ENCODE results near the gene TSFM. TPM values are rescaled to one million over a fixed set of nuclear protein-coding genes. Genes with fewer than 3 reads are reported as not detected.
A peak's percentile ranks its signal among the peaks of the same experiment; 100 is the strongest.

Gene TSFM
- total and polyA plus RNA-seq, 2 of the 13 experiments (the other 11 are each of a cell fraction or from before 2014, with no cell fraction given) = 29.8 to 68.3 TPM

GRCh38 chr12:57813971-57814772 is 31.6 kb downstream of the TSFM start (continued):
- no peak for TF ChIP-seq ZNF704 (CRISPR knock-in tag; IDR thresholded peaks at IDR 0.05; ENCODE audit: borderline replicate concordance)
- 0 out of 2 replicates have a peak, but pooled peaks have one; percentile 44 for TF ChIP-seq YEATS4 (CRISPR knock-in tag; IDR thresholded peaks at IDR 0.05; ENCODE audit: borderline replicate concordance)
- TF ChIP-seq, protein P1, sequence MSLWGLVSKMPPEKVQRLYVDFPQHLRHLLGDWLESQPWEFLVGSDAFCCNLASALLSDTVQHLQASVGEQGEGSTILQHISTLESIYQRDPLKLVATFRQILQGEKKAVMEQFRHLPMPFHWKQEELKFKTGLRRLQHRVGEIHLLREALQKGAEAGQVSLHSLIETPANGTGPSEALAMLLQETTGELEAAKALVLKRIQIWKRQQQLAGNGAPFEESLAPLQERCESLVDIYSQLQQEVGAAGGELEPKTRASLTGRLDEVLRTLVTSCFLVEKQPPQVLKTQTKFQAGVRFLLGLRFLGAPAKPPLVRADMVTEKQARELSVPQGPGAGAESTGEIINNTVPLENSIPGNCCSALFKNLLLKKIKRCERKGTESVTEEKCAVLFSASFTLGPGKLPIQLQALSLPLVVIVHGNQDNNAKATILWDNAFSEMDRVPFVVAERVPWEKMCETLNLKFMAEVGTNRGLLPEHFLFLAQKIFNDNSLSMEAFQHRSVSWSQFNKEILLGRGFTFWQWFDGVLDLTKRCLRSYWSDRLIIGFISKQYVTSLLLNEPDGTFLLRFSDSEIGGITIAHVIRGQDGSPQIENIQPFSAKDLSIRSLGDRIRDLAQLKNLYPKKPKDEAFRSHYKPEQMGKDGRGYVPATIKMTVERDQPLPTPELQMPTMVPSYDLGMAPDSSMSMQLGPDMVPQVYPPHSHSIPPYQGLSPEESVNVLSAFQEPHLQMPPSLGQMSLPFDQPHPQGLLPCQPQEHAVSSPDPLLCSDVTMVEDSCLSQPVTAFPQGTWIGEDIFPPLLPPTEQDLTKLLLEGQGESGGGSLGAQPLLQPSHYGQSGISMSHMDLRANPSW (CRISPR knock-in tag; IDR thresholded peaks at IDR 0.05; ENCODE audit: borderline replicate concordance) = no peak
- no peak for TF ChIP-seq TOE1 (CRISPR knock-in tag; IDR thresholded peaks at IDR 0.05)
- TF ChIP-seq TARDBP (CRISPR knock-in tag; IDR thresholded peaks at IDR 0.05) = 0 out of 2 replicates have a peak, but pooled peaks have one; percentile 18
- TF ChIP-seq ETV5 (CRISPR knock-in tag; IDR thresholded peaks at IDR 0.05; ENCODE audit: borderline replicate concordance) = peak; percentile 93
- TF ChIP-seq ZNF33B (CRISPR knock-in tag; IDR thresholded peaks at IDR 0.05) = no peak
- TF ChIP-seq GZF1 (CRISPR knock-in tag; IDR thresholded peaks at IDR 0.05) = no peak
- no peak for TF ChIP-seq SRY (CRISPR knock-in tag; IDR thresholded peaks at IDR 0.05)
- TF ChIP-seq SMARCC2 (IDR thresholded peaks at IDR 0.05) = no peak
- TF ChIP-seq ZNF367 (CRISPR knock-in tag; IDR thresholded peaks at IDR 0.05; ENCODE audit: borderline replicate concordance) = no peak
- TF ChIP-seq SALL1 (CRISPR knock-in tag; IDR thresholded peaks at IDR 0.05) = peak; percentile 73
- TF ChIP-seq, protein P2, sequence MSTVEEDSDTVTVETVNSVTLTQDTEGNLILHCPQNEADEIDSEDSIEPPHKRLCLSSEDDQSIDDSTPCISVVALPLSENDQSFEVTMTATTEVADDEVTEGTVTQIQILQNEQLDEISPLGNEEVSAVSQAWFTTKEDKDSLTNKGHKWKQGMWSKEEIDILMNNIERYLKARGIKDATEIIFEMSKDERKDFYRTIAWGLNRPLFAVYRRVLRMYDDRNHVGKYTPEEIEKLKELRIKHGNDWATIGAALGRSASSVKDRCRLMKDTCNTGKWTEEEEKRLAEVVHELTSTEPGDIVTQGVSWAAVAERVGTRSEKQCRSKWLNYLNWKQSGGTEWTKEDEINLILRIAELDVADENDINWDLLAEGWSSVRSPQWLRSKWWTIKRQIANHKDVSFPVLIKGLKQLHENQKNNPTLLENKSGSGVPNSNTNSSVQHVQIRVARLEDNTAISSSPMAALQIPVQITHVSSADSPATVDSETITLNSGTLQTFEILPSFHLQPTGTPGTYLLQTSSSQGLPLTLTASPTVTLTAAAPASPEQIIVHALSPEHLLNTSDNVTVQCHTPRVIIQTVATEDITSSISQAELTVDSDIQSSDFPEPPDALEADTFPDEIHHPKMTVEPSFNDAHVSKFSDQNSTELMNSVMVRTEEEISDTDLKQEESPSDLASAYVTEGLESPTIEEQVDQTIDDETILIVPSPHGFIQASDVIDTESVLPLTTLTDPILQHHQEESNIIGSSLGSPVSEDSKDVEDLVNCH (CRISPR knock-in tag; IDR thresholded peaks at IDR 0.05) = no peak
- TF ChIP-seq ZNF264 (CRISPR knock-in tag; IDR thresholded peaks at IDR 0.05) = no peak
- no peak for TF ChIP-seq ARHGAP35 (CRISPR knock-in tag; IDR thresholded peaks at IDR 0.05; ENCODE audit: borderline replicate concordance)
- TF ChIP-seq ZNF564 (CRISPR knock-in tag; IDR thresholded peaks at IDR 0.05) = no peak
- TF ChIP-seq ZBTB7A (CRISPR knock-in tag; IDR thresholded peaks at IDR 0.05) = no peak; the same call in 1 of the 2 replicates
- TF ChIP-seq ZNF841 (CRISPR knock-in tag; IDR thresholded peaks at IDR 0.05; ENCODE audit: borderline replicate concordance) = no peak
- TF ChIP-seq, protein P3, sequence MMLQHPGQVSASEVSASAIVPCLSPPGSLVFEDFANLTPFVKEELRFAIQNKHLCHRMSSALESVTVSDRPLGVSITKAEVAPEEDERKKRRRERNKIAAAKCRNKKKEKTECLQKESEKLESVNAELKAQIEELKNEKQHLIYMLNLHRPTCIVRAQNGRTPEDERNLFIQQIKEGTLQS (CRISPR knock-in tag; IDR thresholded peaks at IDR 0.05) = peak; percentile 92
- no peak for TF ChIP-seq ZNF598 (CRISPR knock-in tag; IDR thresholded peaks at IDR 0.05; ENCODE audit: borderline replicate concordance)
- TF ChIP-seq ZNF678 (CRISPR knock-in tag; IDR thresholded peaks at IDR 0.05) = no peak
